Nephron progenitor cell (in vitro differentiated cells): Measurements from ENCODE around the gene LRIT3.

Source experiments
- DNase-seq: peaks from one replicate; pipeline ENCODE4 v3.0.0; 2021
- H3K27ac Mint-ChIP-seq: 2 replicates; pipeline ENCODE4 v1.8.0; 2021; ENCODE audit warnings: mild to moderate bottlenecking, moderate library complexity, mixed read lengths
- H3K27me3 Mint-ChIP-seq: 2 replicates; pipeline ENCODE4 v1.8.0; 2021; ENCODE audit warnings: mild to moderate bottlenecking, low read depth, mixed read lengths; ENCODE audit not compliant: poor library complexity
- H3K36me3 Mint-ChIP-seq: 2 replicates; pipeline ENCODE4 v1.8.0; 2021; ENCODE audit warnings: low read depth, mixed read lengths
- H3K4me1 Mint-ChIP-seq: 2 replicates; pipeline ENCODE4 v1.8.0; 2021; ENCODE audit warnings: mixed read lengths
- H3K4me3 Mint-ChIP-seq: 2 replicates; pipeline ENCODE4 v1.8.0; 2021; ENCODE audit warnings: mild to moderate bottlenecking, moderate library complexity, mixed read lengths
- H3K9me3 Mint-ChIP-seq: 2 replicates; pipeline ENCODE4 v1.8.0; 2021; ENCODE audit warnings: mild to moderate bottlenecking, moderate library complexity, mixed read lengths
- CTCF ChIP-seq: fragments of 200-600 bp; sonication (generic); IDR thresholded peaks from 2 replicates; pipeline ENCODE4 v1.5.0; 2021; ENCODE audit warnings: antibody characterized with exemption

Gene LRIT3

GRCh38 chr4:109861271-109861670 is 13.4 kb downstream of the LRIT3 start:
- Mint-ChIP-seq H3K27me3 (no peaks in the 10 kb centered on the region), H3K4me3 (no peak overlapping the region), H3K27ac (no peak overlapping the region), H3K9me3 (peaks cover 28% of the 10 kb centered on the region), H3K36me3 (no peaks in the 10 kb centered on the region), H3K4me1 (no peaks in the 10 kb centered on the region)
- DNase-seq: no peak
- TF ChIP-seq CTCF: no peak

- Mint-ChIP-seq H3K36me3 (no peaks in the 10 kb centered on the region), H3K9me3 (peaks cover 27% of the 10 kb centered on the region), H3K27me3 (no peaks in the 10 kb centered on the region), H3K27ac (no peak overlapping the region), H3K4me3 (no peak overlapping the region), H3K4me1 (no peaks in the 10 kb centered on the region)
- no peak for DNase-seq
- TF ChIP-seq CTCF: no peak
Observed at GRCh38 chr4:109861916-109862511, 14.1 kb downstream of the LRIT3 start.

GRCh38 chr4:109864134-109864533 is 16.2 kb downstream of the LRIT3 start:
- no peaks in the 10 kb centered on the region for H3K27me3 Mint-ChIP-seq
- DNase-seq: no peak
- H3K27ac Mint-ChIP-seq: no peak overlapping the region
- H3K4me1 Mint-ChIP-seq: no peaks in the 10 kb centered on the region
- TF ChIP-seq CTCF: no peak
- no peaks in the 10 kb centered on the region for H3K36me3 Mint-ChIP-seq
- H3K4me3 Mint-ChIP-seq: no peak overlapping the region
- H3K9me3 Mint-ChIP-seq: peaks cover 14% of the 10 kb centered on the region

- H3K4me3 Mint-ChIP-seq: no peak overlapping the region
- DNase-seq: no peak
- TF ChIP-seq CTCF: no peak
- no peak overlapping the region for H3K27ac Mint-ChIP-seq
- H3K27me3 Mint-ChIP-seq: no peaks in the 10 kb centered on the region
- H3K4me1 Mint-ChIP-seq: no peaks in the 10 kb centered on the region
- H3K36me3 Mint-ChIP-seq: no peaks in the 10 kb centered on the region
- no peaks in the 10 kb centered on the region for H3K9me3 Mint-ChIP-seq
Observed at GRCh38 chr4:109870061-109870460, 22.2 kb downstream of the LRIT3 start.

GRCh38 chr4:109872065-109872464 is 24.2 kb downstream of the LRIT3 start:
- TF ChIP-seq CTCF: no peak
- no peak overlapping the region for H3K27ac Mint-ChIP-seq
- DNase-seq: no peak
- H3K4me3 Mint-ChIP-seq: no peak overlapping the region
- H3K27me3 Mint-ChIP-seq: no peaks in the 10 kb centered on the region
- H3K4me1 Mint-ChIP-seq: no peaks in the 10 kb centered on the region
- H3K9me3 Mint-ChIP-seq: no peaks in the 10 kb centered on the region
- H3K36me3 Mint-ChIP-seq: no peaks in the 10 kb centered on the region

- H3K9me3 Mint-ChIP-seq: no peaks in the 10 kb centered on the region
- no peaks in the 10 kb centered on the region for H3K4me1 Mint-ChIP-seq
- no peak for DNase-seq
- no peaks in the 10 kb centered on the region for H3K27me3 Mint-ChIP-seq
- TF ChIP-seq CTCF: no peak
- H3K27ac Mint-ChIP-seq: no peak overlapping the region
- H3K4me3 Mint-ChIP-seq: no peak overlapping the region
- H3K36me3 Mint-ChIP-seq: no peaks in the 10 kb centered on the region
Observed at GRCh38 chr4:109872950-109873656, 25.2 kb downstream of the LRIT3 start.
